Heart left ventricle (tissue), 16 donors: ENCODE measurements around the gene SEC14L2. TPM values are rescaled to one million over a fixed set of nuclear protein-coding genes. Genes with fewer than 3 reads are reported as not detected.

Source experiments
- ATAC-seq, 4 donors: fragments of 200-7000 bp; cut with Tn5 transposase; one replicate each; pipeline ENCODE4 v1.9.1; 2020 to 2022; ENCODE audit warnings: moderate library complexity in 4 of 4, mild to moderate bottlenecking in 3 of 4, moderate number of reproducible peaks in 1 of 4
- DNase-seq, 5 donors: peaks; one replicate each; pipeline ENCODE4 v3.0.0-alpha.2; 2020
- H3K27ac ChIP-seq, 12 donors: fragments of 200-600 bp; sonication (generic) in 4 of 12; one replicate each; pipeline versions ENCODE4 v1.5.0 to v1.8.0; 2016 to 2022; ENCODE audit warnings: mild to moderate bottlenecking in 2 of 12
- H3K27me3 ChIP-seq, 9 donors: fragments of 200-600 bp; sonication (generic) in 2 of 9; one replicate each; pipeline versions ENCODE4 v1.5.1 to v1.8.0; 2016 to 2022; ENCODE audit warnings: mild to moderate bottlenecking in 3 of 9
- H3K36me3 ChIP-seq, 9 donors: fragments of 200-600 bp; sonication (generic) in 2 of 9; one replicate each; pipeline versions ENCODE4 v1.5.0 to v1.8.0; 2018 to 2022; ENCODE audit warnings: mild to moderate bottlenecking in 2 of 9
- H3K4me1 ChIP-seq, 12 donors: fragments of 200-600 bp; sonication (generic) in 4 of 12; one replicate each; pipeline versions ENCODE4 v1.5.0 to v1.8.0; 2016 to 2022; ENCODE audit warnings: mild to moderate bottlenecking in 3 of 12
- H3K4me3 ChIP-seq, 12 donors: fragments of 200-600 bp; sonication (generic) in 4 of 12; one replicate each; pipeline versions ENCODE4 v1.5.0 to v1.8.0; 2017 to 2022; ENCODE audit warnings: mild to moderate bottlenecking in 9 of 12, moderate library complexity in 4 of 12
- H3K9me3 ChIP-seq, 12 donors: fragments of 200-600 bp; sonication (generic) in 4 of 12; one replicate each; pipeline versions ENCODE4 v1.5.0 to v1.8.0; 2016 to 2022; ENCODE audit warnings: mild to moderate bottlenecking in 1 of 12
- CTCF ChIP-seq, 12 donors: fragments of 200-600 bp; sonication (generic) in 4 of 12; IDR thresholded peaks; one replicate each; pipeline versions ENCODE4 v1.5.0 to v1.8.0; 2018 to 2022; ENCODE audit warnings: antibody characterized with exemption in 12 of 12, mild to moderate bottlenecking in 5 of 12
- POLR2A ChIP-seq, 2 donors: fragments of 450-650 bp; IDR thresholded peaks; one replicate each; pipeline ENCODE4 v1.6.1; 2017; ENCODE audit warnings: antibody characterized with exemption in 2 of 2, mild to moderate bottlenecking in 2 of 2, moderate library complexity in 2 of 2
- WGBS, 4 donors: extraction: QIAGEN DNeasy Blood & Tissue Kit in 2 of 4; methylation state at CpG; one replicate each; pipeline versions ENCODE4 v1.1.5 to v1.1.7; 2013 to 2018; 5-methylcytosine and 5-hydroxymethylcytosine counted together
- intact Hi-C, 10 donors: fragments of 100-400 bp; cut with DNase I; formaldehyde crosslinking; loops; one replicate each; pipeline versions ENCODE4 v1.11.1 to v1.14.2; 2022
- polyA plus RNA-seq, 2 donors: library from polyadenylated mRNA; stranded (reverse); fragments of 200-250 nt; gene quantifications; one replicate each; pipeline ENCODE4 v1.2.3, GENCODE V29; 2013
- total RNA-seq, 9 donors: library from RNA; depleted of rRNA in 2 of 9; stranded (reverse); fragments of >200 nt in 2 of 9; fragmentation: NEBNext Ultra II Directional in 3 of 9; extraction: Animal tissue kit (Norgen Biotek cat#: 25700) in 3 of 9; gene quantifications; one replicate each; pipeline versions ENCODE4 v1.1.0 to v1.2.4, GENCODE V29; 2016 to 2023
- donor health status: ischemic (EF 13 %, LVEDD 7.1; RV severe dilation, severe dysfunction).
- donor health status: healthy with polysubstance abuse.
- donor health status: DM: no; HTN: yes; CAD: no.
- donor health status: DM: no; HTN: no; CAD: no.
- donor health status: ischemic (EF 25% LVEDD 6.9; RV normal size, moderate dysfunction).
- donor health status: ischemic (EF 25% LVEDD 5.7; RV mildly dilated, moderate dysfunction).
- donor health status: healthy.
- donor health status: DM: yes; HTN: yes; CAD: no.
- donor health status: ischemic (EF 35%, LVEDD 5.7; RV mildly dilated, moderate dysfunction).
- donor health status: nonischemic (EF 11% LVEDD 7.7; RV severe dilation, severe dysfunction).
- donor health status: DM: yes; HTN: yes; CAD: no.
- donor health status: PGD.
- donor health status: ischemic (EF 29% LVEDD 5.4; RV normal size, mild dysfunction).
- donor health status: nonischemic (EF 23%, LVEDD 6.1; RV moderate dilation, normal function).

The SEC14L2 gene
- total and polyA plus RNA-seq, 11 donors = 0.30 to 11.2 (median 1.6) TPM

- H3K27me3 ChIP-seq = no peaks in the 10 kb centered on the region
- H3K4me1 ChIP-seq = peaks cover 6 to 39% (median 25%) of the 10 kb centered on the region in 12 donors
- DNase-seq = no peak
- H3K9me3 ChIP-seq = no peaks in the 10 kb centered on the region
- intact Hi-C loops = loop anchor here in 6 of 10 donors (2.0 kb wide), 3 partner anchors 30 to 68 kb away; partner anchors contain the start of genes CASTOR1 (in 5 of the 6), RNF215 (in 1 of the 6) and TBC1D10A (in 1 of the 6)
- 2 to 5% (median 3%) methylated on average over 9 of the region's 9 CpGs for WGBS, 4 donors
- peaks cover 0 to 14% (median 9%) of the 10 kb centered on the region in 9 donors for H3K36me3 ChIP-seq
- H3K27ac ChIP-seq = peak overlapping the region in 9 of 12 donors; percentile 92 to 99 (median 97)
- TF ChIP-seq CTCF (IDR thresholded peaks at IDR 0.05) (no peak), POLR2A (IDR thresholded peaks at IDR 0.05) (no peak)
- H3K4me3 ChIP-seq = peak overlapping the region; percentile 57 to 100 (median 83)
- no peak for ATAC-seq
Observed at GRCh38 chr22:30357236-30357570, 39.6 kb upstream of the SEC14L2 start.

- intact Hi-C loops = loop anchor here in 6 of 10 donors (2.0 kb wide), 3 partner anchors 29 to 69 kb away; partner anchors contain the start of genes CASTOR1 (in 5 of the 6), RNF215 (in 1 of the 6) and TBC1D10A (in 1 of the 6)
- no peak overlapping the region for H3K27ac ChIP-seq
- H3K4me3 ChIP-seq = peak overlapping the region in 8 of 12 donors; percentile 73 to 100 (median 82)
Observed at GRCh38 chr22:30357650-30358215, 39.1 kb upstream of the SEC14L2 start.

DNA sequence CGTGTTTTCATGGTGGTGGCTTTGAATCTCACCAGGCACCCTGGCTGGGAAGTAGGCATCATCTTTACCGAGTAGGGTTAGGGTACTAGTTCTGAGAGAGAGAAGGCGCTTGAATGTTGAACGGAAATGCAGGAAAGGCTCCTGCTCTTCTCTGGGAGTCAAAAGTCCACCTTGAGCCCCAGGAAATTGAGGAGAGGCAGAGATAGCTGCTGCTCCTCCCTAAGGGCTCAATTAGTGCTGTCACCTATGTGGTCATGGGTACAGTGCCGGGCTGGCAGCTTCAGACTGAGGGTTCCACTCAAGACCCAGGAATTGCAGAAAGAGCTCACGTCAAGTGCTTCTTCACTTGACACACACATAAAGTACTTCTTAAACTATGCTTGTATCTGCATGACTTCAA lies 38.3 kb upstream of the SEC14L2 start:
- ATAC-seq (no peak), DNase-seq (no peak)
- 92 to 93% (median 93%) methylated on average over 6 of the region's 6 CpGs for WGBS, 4 donors
- Histone ChIP-seq H3K4me3 (no peak overlapping the region), H3K4me1 (peaks cover 6 to 35% (median 25%) of the 10 kb centered on the region in 12 donors), H3K27ac (no peak overlapping the region), H3K36me3 (peaks cover 0 to 5% (median 0%) of the 10 kb centered on the region in 9 donors), H3K9me3 (no peaks in the 10 kb centered on the region), H3K27me3 (no peaks in the 10 kb centered on the region)
- intact Hi-C loops = no loop called here
- TF ChIP-seq POLR2A (IDR thresholded peaks at IDR 0.05) (no peak), CTCF (IDR thresholded peaks at IDR 0.05) (no peak)

More at GRCh38 chr22:30357650-30358215, 39.1 kb upstream of the SEC14L2 start:
- DNase-seq = no peak
- TF ChIP-seq POLR2A (IDR thresholded peaks at IDR 0.05) (no peak), CTCF (IDR thresholded peaks at IDR 0.05) (no peak)
- WGBS, 4 donors = 52 to 68% (median 60%) methylated on average over 22 of the region's 22 CpGs
- H3K9me3 ChIP-seq = no peaks in the 10 kb centered on the region
- peaks cover 0 to 9% (median 4%) of the 10 kb centered on the region in 9 donors for H3K36me3 ChIP-seq
- H3K27me3 ChIP-seq = no peaks in the 10 kb centered on the region
- ATAC-seq = no peak
- peaks cover 6 to 38% (median 25%) of the 10 kb centered on the region in 12 donors for H3K4me1 ChIP-seq

DNA sequence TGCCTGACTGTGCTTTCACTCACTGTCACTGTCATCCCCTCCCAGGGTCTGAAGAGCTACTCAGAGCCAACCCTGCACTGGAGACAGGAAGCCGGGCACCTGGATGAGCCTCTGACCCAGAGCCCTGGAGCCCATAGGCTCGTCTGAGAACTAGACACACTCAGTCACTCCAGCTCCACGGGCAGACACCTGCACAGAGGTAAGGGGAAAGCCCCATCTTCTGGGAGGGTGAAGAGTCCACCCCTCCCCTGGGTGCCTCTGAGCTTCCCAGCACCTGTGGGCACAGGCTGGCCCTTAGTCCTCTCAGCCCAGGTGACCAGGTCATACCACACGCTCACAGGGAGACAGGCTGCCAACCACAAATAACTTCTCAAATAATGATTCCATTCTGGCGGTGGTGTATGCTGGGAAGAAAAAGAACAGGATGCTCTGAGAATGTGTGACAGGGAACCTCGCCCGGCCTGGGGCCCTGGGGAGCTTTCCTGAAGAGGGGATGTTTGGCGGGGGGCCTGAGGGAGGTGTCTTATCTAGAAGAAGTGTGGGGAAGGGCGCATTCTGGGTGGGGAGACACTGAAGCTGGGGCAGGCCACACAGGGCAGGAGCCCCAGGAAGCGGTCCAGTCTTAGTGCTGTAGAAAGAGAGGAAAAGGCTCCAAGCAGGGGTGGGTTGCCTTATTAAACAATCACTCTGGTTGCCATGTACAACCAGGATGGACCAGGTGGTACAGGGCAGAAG lies 34.7 kb upstream of the SEC14L2 start:
- H3K4me1 ChIP-seq = peaks cover 0 to 8% (median 4%) of the 10 kb centered on the region in 12 donors
- TF ChIP-seq POLR2A (IDR thresholded peaks at IDR 0.05) (no peak), CTCF (IDR thresholded peaks at IDR 0.05) (no peak)
- WGBS, 4 donors = 79 to 87% (median 81%) methylated on average over 9 to 10 of the region's 10 CpGs
- no peaks in the 10 kb centered on the region for H3K27me3 ChIP-seq
- no peaks in the 10 kb centered on the region for H3K9me3 ChIP-seq
- intact Hi-C loops = no loop called here
- no peaks in the 10 kb centered on the region for H3K36me3 ChIP-seq
- no peak overlapping the region for H3K27ac ChIP-seq
- DNase-seq = no peak
- H3K4me3 ChIP-seq = no peak overlapping the region
- no peak for ATAC-seq
